ENCODE data around the gene C19orf12.

Gene C19orf12

DNA sequence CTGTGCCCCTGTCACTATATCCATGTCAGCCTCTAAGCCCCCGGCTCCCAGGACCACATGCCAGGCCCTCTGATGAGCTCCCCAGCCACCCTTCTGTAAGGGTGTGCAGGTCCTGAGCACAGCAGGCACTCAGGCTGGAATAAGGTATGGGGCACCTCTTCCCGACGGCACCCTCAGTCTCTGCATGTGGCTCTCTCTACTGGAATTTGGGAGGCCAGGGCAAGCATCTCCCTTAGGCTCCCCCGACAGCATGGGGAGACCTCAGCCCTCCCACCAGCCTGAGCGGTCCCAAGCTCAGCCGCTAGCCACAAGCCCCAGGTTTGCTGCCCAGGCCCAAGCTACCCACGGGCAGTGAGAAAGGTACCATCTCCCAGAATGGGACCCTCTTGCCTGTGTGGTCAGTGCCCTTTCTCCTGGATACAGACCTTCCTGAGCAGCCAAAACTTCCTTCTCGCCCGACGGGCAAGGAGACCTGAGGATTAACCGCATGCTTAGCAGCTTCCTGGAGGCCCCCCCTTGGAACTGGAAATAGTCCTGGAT, 22.5 kb upstream of the C19orf12 start:
- Histone ChIP-seq H3K27ac (ENCODE audit: low read length) (no peak overlapping the region), H3K79me2 (ENCODE audit: low read length) (no peaks in the 10 kb centered on the region), H3K4me3 (ENCODE audit: low read length) (no peak overlapping the region), H3K9me2 (replicated peaks; ENCODE audit: insufficient read depth, low read length) (no peaks in the 10 kb centered on the region), H3K27me3 (replicated peaks; ENCODE audit: insufficient read depth, low read length) (peaks cover 93% of the 10 kb centered on the region), H3K36me3 (replicated peaks; ENCODE audit: insufficient read depth, low read length) (no peaks in the 10 kb centered on the region), H3K9ac (ENCODE audit: low read length) (no peak overlapping the region), H4K20me1 (ENCODE audit: insufficient read depth, low read length) (no peaks in the 10 kb centered on the region), H3K4me1 (ENCODE audit: low read length) (no peaks in the 10 kb centered on the region), H3K4me2 (ENCODE audit: low read depth, low read length) (no peak overlapping the region), H2AFZ (ENCODE audit: low read length) (no peak overlapping the region), H3K9me3 (replicated peaks; ENCODE audit: insufficient read depth, low read length) (no peaks in the 10 kb centered on the region), H3F3A (ENCODE audit: insufficient read depth, low read length) (no peaks in the 10 kb centered on the region)
- TF ChIP-seq EZH2phosphoT487 (IDR thresholded peaks at IDR 0.05; ENCODE audit: low read length) = no peak
- DNase-seq = no peak

GRCh38 chr19:29735829-29736228, 20.8 kb upstream of the C19orf12 start:
- Histone ChIP-seq H3K9me2 (replicated peaks; ENCODE audit: insufficient read depth, low read length) (no peaks in the 10 kb centered on the region), H3K9ac (ENCODE audit: low read length) (no peak overlapping the region), H3K79me2 (ENCODE audit: low read length) (no peaks in the 10 kb centered on the region), H3K9me3 (replicated peaks; ENCODE audit: insufficient read depth, low read length) (no peaks in the 10 kb centered on the region), H3K27ac (ENCODE audit: low read length) (no peak overlapping the region), H3F3A (ENCODE audit: insufficient read depth, low read length) (no peaks in the 10 kb centered on the region), H3K4me2 (ENCODE audit: low read depth, low read length) (no peak overlapping the region), H3K27me3 (replicated peaks; ENCODE audit: insufficient read depth, low read length) (peaks cover 87% of the 10 kb centered on the region), H2AFZ (ENCODE audit: low read length) (no peak overlapping the region), H4K20me1 (ENCODE audit: insufficient read depth, low read length) (no peaks in the 10 kb centered on the region), H3K4me1 (ENCODE audit: low read length) (no peaks in the 10 kb centered on the region), H3K4me3 (ENCODE audit: low read length) (no peak overlapping the region), H3K36me3 (replicated peaks; ENCODE audit: insufficient read depth, low read length) (no peaks in the 10 kb centered on the region)
- DNase-seq = no peak
- TF ChIP-seq EZH2phosphoT487 (IDR thresholded peaks at IDR 0.05; ENCODE audit: low read length) (no peak), CTCF (IDR thresholded peaks at IDR 0.05; ENCODE audit: low read length) (no peak), EZH2 (optimal IDR thresholded peaks at IDR 0.05; ENCODE audit: low read depth, low read length) (no peak)

GRCh38 chr19:29731331-29731850, 16.3 kb upstream of the C19orf12 start:
- no peak for TF ChIP-seq CTCF (IDR thresholded peaks at IDR 0.05; ENCODE audit: low read length)
- no peak for TF ChIP-seq EZH2 (optimal IDR thresholded peaks at IDR 0.05; ENCODE audit: low read depth, low read length)
- no peak for TF ChIP-seq EZH2phosphoT487 (IDR thresholded peaks at IDR 0.05; ENCODE audit: low read length)
- Histone ChIP-seq H4K20me1 (ENCODE audit: insufficient read depth, low read length) (no peaks in the 10 kb centered on the region), H3K9me3 (replicated peaks; ENCODE audit: insufficient read depth, low read length) (no peaks in the 10 kb centered on the region), H3K27me3 (replicated peaks; ENCODE audit: insufficient read depth, low read length) (peaks cover 86% of the 10 kb centered on the region), H3K4me2 (ENCODE audit: low read depth, low read length) (no peak overlapping the region), H3K27ac (ENCODE audit: low read length) (no peak overlapping the region), H3K9ac (ENCODE audit: low read length) (no peak overlapping the region), H2AFZ (ENCODE audit: low read length) (no peak overlapping the region), H3K79me2 (ENCODE audit: low read length) (no peaks in the 10 kb centered on the region), H3K9me2 (replicated peaks; ENCODE audit: insufficient read depth, low read length) (no peaks in the 10 kb centered on the region), H3K36me3 (replicated peaks; ENCODE audit: insufficient read depth, low read length) (no peaks in the 10 kb centered on the region), H3K4me3 (ENCODE audit: low read length) (no peak overlapping the region), H3K4me1 (ENCODE audit: low read length) (no peaks in the 10 kb centered on the region), H3F3A (ENCODE audit: insufficient read depth, low read length) (no peaks in the 10 kb centered on the region)
- no peak for DNase-seq

- H4K20me1 ChIP-seq (ENCODE audit: insufficient read depth, low read length) = no peaks in the 10 kb centered on the region
- DNase-seq = no peak
- H3K79me2 ChIP-seq (ENCODE audit: low read length) = no peaks in the 10 kb centered on the region
- H2AFZ ChIP-seq (ENCODE audit: low read length) = no peak overlapping the region
- H3K36me3 ChIP-seq (replicated peaks; ENCODE audit: insufficient read depth, low read length) = no peaks in the 10 kb centered on the region
- no peak overlapping the region for H3K9ac ChIP-seq (ENCODE audit: low read length)
- H3K9me3 ChIP-seq (replicated peaks; ENCODE audit: insufficient read depth, low read length) = no peaks in the 10 kb centered on the region
- H3K9me2 ChIP-seq (replicated peaks; ENCODE audit: insufficient read depth, low read length) = no peaks in the 10 kb centered on the region
- H3K4me3 ChIP-seq (ENCODE audit: low read length) = no peak overlapping the region
- no peak overlapping the region for H3K4me2 ChIP-seq (ENCODE audit: low read depth, low read length)
- H3K4me1 ChIP-seq (ENCODE audit: low read length) = no peaks in the 10 kb centered on the region
- peaks cover 86% of the 10 kb centered on the region for H3K27me3 ChIP-seq (replicated peaks; ENCODE audit: insufficient read depth, low read length)
- no peaks in the 10 kb centered on the region for H3F3A ChIP-seq (ENCODE audit: insufficient read depth, low read length)
- TF ChIP-seq CTCF (IDR thresholded peaks at IDR 0.05; ENCODE audit: low read length) (no peak), EZH2phosphoT487 (IDR thresholded peaks at IDR 0.05; ENCODE audit: low read length) (no peak), EZH2 (optimal IDR thresholded peaks at IDR 0.05; ENCODE audit: low read depth, low read length) (no peak)
- H3K27ac ChIP-seq (ENCODE audit: low read length) = no peak overlapping the region
Measured at GRCh38 chr19:29727906-29728305, 12.8 kb upstream of the C19orf12 start.
